GM19035 (cell line): ENCODE results near the gene PPP1R1C.
A peak's percentile ranks its signal among the peaks of the same experiment; 100 is the strongest.
"Not testable (repeated sequence)": the region's sequence is repeated elsewhere in the genome, so short reads cannot be mapped to it uniquely, and the experiment has no call there.

Source experiments
- ATAC-seq: cut with Tn5 transposase; IDR thresholded peaks from one replicate; pipeline ENCODE4 v1.9.1; 2021; ENCODE audit not compliant: unreplicated experiment

The PPP1R1C gene, protein sequence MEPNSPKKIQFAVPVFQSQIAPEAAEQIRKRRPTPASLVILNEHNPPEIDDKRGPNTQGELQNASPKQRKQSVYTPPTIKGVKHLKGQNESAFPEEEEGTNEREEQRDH

GRCh38 chr2:181985632-181986205, at the start of gene PPP1R1C:
TSS of gene PPP1R1C (plus strand) at chr2:181985853. CDS start at chr2:181986111, 258 bp downstream.
- ATAC-seq: no peak

DNA sequence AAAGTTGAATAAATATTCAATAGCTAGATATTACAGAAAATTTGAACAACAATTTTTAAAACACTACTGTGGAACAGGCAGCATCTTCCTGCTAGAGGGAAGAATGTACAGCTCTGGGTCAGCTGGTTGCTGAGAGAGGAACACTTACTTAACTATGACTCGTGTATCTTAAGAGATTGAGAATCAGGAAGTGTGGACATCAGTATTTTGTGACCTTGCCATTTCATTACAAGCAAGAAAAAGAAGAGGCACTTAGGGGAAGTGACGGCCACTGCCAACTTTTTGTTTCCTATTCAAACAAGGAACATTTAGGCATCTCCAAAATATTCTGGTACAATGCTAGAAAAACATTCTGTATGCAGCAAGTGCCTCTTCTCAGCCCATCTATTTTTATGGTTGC, 48.2 kb upstream of the PPP1R1C start:
- ATAC-seq: no peak

DNA sequence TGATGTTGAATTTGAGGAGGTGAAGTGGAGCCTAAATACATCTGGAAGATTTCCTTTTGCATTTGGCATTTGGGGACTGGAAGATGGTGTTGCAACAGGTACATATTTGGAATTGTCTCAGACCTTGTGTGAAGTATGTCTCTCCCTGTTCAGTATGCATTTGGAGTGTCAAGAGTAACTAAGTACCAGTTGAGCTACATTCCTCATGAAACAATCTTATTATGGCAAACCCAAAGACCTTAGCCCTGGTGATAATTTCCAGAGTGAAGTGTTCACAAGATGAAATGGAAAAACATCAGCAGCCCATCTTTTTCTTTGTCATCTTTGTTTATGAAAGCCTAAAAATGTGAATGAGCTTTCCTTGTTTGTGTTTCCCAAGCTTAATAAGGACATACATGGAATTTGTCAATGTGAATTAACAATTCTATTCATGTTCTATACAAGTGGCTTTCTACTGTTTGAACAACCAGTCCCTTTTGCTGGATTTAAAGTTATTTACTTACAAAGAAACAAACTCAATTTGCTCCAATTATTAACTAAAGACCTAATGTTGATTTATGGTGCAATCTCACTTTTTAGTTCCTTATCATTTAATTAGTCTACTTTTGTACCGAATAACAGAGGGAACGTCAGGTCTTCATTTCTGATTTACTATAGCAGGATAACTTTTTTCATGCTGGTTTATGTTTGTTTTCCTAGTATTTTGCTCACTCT, 42.1 kb upstream of the PPP1R1C start:
- no peak for ATAC-seq

- no peak for ATAC-seq
Observed at GRCh38 chr2:181944164-181944913, 41.3 kb upstream of the PPP1R1C start.

DNA sequence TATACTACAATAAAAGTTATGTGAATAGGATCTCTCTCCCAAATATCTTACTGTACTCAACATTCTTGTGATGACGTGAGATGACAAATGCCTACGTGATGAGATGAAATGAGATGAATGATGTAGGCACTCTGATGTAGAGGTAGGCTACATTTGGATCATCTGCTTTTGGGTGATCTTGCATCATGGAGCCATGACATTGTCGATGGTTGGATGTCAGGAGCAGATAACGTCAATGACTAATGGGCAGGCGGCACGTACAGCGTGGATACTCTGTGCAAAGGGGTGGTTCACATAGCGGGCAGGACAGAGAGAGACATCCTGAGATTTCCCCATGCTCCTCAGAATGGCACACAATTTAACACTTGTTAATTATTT, 40.8 kb upstream of the PPP1R1C start:
- ATAC-seq: no peak

GRCh38 chr2:181946444-181947127, 39.1 kb upstream of the PPP1R1C start:
- no peak for ATAC-seq

- no peak for ATAC-seq
Observed at GRCh38 chr2:181947273-181947672, 38.4 kb upstream of the PPP1R1C start.

DNA sequence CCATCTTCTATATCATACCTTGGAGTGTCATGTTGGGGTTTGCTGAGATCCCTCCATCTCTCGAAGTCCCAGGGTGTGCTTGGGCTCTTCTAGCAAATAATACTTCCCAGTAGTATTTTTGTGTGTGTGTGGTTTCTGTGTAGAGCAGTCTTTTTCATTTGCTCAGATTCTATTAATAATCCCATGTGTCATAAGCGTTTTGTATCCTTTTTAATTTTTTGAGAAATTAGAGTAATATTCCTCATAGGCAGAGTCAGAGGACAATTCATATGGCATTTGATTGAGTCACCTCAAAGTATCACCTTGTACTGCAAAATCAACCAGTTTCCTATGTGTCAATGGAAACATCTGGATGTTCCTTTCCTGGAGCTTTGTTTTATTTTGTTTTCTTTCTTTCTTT, 37.4 kb upstream of the PPP1R1C start:
- ATAC-seq: no peak

DNA sequence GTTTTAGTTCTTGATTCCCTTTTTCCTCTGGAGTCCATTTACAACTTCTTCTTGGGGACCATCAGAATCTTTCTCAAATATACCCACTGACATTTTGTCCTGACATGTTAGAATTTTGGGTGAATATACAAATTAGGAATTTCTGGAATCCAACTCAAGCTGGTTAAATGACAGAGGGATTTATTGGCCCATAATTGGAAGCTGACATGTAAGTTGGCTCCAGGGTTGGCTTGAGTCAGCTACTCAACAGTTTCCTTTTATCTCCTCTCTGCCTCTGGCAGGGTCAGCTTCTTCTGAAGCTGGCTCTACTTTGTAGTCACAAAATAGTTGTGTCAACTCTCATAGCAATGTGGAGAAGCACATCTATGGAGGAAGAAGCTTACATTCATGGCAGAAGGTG, 36.6 kb upstream of the PPP1R1C start:
- no peak for ATAC-seq

DNA sequence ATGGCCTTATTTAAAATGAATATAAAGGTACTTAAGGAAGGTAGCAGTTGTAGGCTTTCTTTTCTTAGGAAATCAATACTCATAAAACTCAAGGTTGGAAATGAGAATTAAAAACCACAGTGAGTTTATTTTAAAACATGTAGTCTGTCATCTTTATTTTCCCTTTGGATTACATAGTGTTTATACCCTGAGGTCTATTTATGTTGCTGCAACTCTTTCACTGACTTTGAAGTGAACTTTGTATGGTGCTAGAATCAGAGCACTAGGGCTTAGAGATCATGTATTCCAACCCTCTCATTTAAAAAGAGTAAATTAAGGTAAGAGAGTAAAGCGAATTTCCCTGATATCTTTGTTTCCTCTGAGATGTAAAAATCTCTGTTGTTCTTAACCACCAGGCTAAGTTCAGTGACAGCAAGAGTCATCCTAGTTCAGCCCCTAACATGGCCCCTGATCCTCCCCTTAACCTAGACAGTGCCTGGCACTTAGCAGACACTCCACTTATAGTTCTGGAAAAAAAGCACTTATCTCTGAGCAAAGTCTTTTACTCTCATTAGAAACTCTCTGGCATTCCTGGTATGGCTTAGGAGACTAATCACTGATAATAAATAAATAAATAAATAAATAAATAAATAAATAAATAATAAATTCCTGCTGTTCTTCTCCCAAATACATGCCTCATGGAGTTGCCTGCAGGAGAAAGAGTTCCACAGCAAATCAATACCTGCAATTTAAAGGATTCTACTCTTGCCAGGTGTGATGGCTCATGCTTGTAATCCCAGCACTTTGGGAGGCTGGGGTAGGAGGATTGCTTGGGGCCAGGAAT, 33.0 kb upstream of the PPP1R1C start:
- no peak for ATAC-seq

DNA sequence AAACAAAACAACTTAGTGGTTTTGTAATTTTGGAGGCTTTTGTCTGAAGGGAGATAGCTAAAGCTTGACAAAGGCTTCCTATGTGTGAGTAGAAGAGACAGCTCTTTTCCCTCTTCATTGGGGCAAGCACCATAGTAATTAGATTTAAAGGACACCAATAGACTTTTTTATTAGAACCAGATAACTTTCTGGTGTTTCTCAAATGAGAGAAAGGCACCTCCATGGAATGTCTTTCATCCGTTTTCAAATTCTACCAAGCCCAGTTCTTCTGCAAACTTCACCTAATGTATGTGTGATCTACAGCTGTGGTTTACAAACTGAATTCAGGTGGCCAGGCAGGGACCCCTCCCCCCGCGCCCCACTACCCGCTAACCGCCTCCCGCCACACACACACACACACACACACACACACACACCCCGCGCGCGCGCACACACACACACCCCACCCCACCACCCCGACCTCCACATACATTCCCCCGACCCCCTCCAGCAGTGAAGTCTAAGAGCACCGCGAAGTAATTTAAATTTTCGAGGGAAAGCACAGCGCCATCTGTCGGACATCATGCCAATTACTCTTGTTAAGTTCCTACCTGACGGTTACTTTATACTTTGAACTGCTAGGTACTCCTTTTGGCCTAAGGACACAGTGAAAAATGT, 31.6 kb upstream of the PPP1R1C start:
- peak; percentile 86 for ATAC-seq

DNA sequence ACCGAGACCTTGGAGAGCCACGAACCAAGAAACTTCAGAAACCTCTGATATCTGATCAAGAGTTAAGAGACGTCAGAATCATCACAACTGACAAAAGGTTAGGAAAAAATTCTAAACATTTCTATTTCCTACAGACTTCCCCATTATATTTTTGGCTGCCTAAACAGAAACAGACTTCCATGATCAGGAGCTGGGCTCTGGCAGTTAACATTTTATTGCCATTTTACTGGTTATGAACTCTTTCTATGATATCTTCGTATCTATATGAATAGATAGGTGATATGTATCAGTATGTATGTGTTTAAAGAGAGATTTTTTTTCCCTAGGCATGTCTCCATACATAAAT, 31.1 kb upstream of the PPP1R1C start:
- ATAC-seq: no peak

GRCh38 chr2:181955010-181955409, 30.6 kb upstream of the PPP1R1C start:
- ATAC-seq: no peak

DNA sequence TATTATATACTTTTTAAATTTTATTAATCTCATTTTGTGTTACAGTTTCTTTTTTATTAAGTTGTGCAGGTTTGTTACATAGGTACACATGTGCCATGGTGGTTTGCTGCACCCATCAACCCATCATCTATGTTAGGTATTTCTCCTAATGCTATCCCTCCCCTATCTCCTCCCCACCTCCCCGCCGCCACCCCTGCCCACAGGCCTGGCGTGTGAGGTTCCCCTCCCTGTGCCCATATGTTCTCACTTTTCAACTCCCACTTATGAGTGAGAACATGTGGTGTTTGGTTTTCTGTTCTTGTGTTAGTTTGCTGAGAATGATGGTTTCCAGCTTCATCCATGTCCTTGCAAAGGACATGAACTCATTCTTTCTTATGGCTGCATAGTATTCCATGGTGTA, 29.8 kb upstream of the PPP1R1C start:
- not testable (repeated sequence) for ATAC-seq

DNA sequence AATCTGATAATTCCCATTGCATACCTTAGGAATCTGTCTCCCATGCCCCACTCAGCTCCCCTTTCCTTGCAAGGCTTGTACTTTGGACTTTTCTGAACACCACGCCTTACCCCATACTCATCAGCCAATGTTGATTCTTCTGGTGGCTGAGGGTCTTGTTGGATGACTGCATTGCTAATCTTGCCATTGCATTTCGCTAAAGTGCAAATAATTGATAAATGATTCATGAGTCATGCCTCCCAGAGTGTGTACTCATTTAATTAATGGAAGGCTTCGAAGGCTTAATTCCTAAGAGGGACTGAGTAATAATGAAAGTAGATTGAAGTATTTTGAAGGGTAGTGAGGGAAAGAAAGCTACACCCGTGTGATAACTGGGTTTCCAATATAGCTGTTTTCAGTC, 28.0 kb upstream of the PPP1R1C start:
- no peak for ATAC-seq

DNA sequence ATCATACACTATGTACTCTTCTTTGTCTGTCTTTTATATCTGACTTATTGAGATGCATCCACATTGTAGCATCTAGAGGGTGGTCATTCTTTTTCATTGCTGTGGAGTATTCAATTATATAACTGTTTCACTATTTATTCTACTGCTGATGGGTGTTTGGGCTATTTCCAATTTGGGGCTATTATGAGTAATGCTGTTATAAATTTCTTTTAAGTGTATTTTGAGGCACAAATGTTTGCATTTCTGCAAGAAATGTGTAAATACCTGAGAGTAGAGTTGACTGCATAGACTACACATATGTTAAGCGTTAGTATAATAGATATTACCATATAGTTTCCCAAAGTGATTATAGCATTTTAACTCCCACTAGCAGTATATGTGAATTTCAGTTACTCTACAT, 26.9 kb upstream of the PPP1R1C start:
- ATAC-seq: no peak

DNA sequence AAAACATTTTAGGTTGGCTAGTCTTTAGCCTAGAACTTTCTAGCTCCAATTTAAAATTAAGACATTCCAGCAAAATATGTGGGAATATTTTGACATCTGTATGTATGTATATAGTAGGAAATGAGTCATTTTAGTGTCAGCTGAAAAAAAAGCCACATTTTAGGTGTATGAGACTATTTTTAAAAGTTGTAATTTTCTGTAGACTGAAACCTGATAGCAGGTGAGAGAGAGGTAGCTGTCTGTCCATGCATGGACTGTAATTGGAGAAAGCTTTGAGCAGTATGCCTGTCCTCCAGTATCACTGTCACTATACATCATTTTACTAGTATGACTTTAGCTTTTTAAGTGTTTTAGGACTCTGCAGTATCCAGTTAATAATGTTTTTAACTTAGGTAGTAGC, 26.1 kb upstream of the PPP1R1C start:
- ATAC-seq: no peak

GRCh38 chr2:181961167-181961566, 24.5 kb upstream of the PPP1R1C start:
- ATAC-seq: not testable (repeated sequence)

DNA sequence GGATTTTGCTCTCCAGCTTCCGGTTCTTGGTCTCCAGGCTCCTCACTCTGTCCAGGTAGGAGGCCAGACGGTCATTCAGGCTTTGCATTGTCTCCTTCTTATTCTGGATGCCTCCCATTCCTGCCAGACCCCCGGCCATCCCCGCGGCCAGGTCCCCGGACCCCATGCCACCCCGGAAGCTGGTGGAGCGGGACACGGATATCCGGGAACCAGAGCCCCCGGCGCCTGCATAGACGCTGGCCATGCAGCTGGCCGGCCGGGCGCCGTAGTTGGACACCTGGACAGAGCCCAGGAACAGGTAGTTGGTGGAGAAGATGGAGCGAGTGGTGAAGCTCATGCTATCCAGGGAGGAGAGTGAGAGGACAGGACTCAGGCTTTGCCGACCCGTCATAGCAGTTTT, 23.5 kb upstream of the PPP1R1C start:
- no peak for ATAC-seq

GRCh38 chr2:181970160-181970794, 15.4 kb upstream of the PPP1R1C start:
- ATAC-seq: no peak
